LNCaP clone FGC (cell line): ENCODE results near the gene MAGI1.

Experiments
- DNase-seq: peaks from one replicate; pipeline ENCODE4 v3.0.0-alpha.2; 2011; ENCODE audit warnings: low read depth
- H3K4me3 ChIP-seq: 2 replicates; pipeline ENCODE4 v1.5.1; 2011; ENCODE audit warnings: mild to moderate bottlenecking, low read depth, low read length, control low read depth
- TF ChIP-seq, protein P1 (sequence below): IDR thresholded peaks from 2 replicates; pipeline ENCODE4 v1.5.1; 2012; ENCODE audit warnings: mild to moderate bottlenecking; ENCODE audit not compliant: control insufficient read depth, insufficient read depth; ENCODE audit errors: extremely low read depth

MAGI1 gene

DNA sequence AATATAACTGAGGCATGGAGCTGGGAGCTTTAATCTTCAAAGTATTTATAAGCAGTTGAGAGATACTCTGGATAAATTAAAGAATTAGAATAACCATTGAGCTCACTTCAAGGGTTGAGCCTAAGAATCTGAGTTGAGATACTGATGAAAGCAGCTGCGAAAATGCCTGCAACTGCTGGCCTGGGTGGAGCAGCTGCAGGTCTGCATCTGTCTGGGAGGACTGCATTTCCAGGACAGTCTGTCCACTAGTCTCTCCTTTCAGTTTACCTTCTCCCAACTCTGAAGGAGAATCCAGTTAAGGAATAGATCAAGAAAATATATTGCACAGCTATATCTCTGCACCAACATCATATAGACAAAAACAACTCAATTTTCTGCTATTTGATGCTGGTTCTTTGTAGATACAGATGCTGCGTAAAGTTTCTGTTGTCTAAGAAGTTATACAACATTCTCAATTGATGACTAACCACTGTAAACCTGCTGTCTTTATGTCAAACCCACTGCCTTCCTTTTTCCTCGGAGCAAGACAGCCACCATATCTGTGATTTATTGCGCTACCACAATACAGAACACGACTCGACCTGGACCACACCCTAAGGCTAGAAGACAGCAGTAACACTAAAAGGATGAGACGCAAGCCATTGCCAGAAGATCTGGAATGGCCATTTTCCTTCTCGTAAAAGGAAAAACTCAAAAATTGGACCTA lies 245.1 kb downstream of the MAGI1 start:
- TF ChIP-seq, protein P1, sequence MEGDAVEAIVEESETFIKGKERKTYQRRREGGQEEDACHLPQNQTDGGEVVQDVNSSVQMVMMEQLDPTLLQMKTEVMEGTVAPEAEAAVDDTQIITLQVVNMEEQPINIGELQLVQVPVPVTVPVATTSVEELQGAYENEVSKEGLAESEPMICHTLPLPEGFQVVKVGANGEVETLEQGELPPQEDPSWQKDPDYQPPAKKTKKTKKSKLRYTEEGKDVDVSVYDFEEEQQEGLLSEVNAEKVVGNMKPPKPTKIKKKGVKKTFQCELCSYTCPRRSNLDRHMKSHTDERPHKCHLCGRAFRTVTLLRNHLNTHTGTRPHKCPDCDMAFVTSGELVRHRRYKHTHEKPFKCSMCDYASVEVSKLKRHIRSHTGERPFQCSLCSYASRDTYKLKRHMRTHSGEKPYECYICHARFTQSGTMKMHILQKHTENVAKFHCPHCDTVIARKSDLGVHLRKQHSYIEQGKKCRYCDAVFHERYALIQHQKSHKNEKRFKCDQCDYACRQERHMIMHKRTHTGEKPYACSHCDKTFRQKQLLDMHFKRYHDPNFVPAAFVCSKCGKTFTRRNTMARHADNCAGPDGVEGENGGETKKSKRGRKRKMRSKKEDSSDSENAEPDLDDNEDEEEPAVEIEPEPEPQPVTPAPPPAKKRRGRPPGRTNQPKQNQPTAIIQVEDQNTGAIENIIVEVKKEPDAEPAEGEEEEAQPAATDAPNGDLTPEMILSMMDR: no peak
- no peak overlapping the region for H3K4me3 ChIP-seq
- DNase-seq: no peak

DNA sequence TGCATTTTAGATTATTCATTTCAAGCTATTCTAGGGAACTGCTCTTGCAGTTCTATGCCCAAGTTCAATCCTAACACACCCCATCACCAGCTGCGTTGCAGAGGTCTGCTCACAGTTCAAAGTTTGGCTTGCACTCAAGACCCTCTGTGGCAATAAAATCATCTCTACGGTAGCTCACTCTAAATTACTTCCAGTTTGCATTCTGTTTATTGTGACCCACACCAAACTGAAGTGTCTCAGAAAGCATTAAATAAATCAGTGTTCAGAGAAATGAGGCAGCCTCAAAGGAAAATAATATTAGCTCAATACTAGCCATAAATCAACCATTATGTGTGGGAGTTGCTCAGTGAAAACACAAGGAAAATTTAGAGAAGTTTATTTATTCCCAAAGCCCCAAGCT lies 250.3 kb downstream of the MAGI1 start:
- H3K4me3 ChIP-seq: no peak overlapping the region
- DNase-seq: no peak
- TF ChIP-seq, protein P1: no peak

DNA sequence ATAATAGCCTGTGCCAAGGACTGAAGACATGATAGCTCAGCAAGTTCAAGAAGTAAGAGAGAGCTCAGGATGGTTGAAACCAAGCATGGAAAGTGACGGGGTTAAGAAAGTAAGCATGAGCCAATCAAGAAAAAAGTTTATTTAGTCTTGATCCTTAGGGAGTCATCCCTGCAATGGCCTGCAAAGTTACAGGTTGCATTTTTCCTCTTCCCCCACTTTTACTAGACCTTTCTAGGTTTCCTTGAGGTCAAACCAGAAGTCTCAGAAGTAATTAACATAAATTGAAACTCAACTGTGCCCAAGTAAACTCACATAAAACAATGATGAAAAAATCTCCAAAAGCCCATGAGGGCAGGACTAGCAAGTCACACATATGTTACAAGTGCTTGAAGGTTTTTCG lies 250.9 kb downstream of the MAGI1 start:
- no peak for DNase-seq
- H3K4me3 ChIP-seq: no peak overlapping the region
- TF ChIP-seq, protein P1: no peak

DNA sequence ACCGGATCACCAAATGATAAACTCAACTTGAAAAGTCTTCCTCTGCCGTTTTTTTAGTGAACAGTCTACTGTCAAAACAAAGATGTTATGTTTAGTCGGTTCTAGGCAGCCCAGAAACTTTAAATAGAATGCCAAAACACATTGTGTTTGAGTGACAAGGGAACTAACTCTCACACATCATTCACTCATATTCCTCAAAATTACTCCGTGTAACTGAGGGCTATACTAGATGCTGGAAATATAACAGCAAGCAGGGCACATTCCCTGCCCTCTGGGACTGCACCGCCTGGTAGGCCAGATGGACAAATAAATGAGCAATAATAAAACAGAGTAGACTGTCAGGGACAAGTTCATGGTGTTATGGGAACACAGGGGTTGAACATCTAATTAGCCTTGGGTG lies 251.4 kb downstream of the MAGI1 start:
- no peak overlapping the region for H3K4me3 ChIP-seq
- TF ChIP-seq, protein P1: no peak
- DNase-seq: no peak

DNA sequence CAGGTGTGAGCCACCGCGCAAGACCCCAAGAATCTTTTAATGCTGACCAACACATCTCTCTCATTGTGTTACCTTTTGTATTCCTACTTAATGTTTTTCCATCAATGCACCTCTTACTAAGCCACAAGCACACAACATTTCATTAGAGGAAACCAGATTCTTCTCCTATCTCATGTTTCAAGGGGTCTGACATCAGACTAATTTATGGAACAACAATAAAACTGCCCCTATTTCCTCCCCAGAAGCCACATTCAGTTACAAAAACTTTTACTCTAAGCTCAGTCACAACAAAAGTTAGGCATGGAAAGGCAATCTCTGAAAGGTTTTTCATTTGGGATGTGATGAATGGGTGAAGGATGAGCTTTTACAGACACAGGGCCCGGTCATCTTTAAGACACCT lies 251.8 kb downstream of the MAGI1 start:
- DNase-seq: no peak
- TF ChIP-seq, protein P1: no peak
- no peak overlapping the region for H3K4me3 ChIP-seq

DNA sequence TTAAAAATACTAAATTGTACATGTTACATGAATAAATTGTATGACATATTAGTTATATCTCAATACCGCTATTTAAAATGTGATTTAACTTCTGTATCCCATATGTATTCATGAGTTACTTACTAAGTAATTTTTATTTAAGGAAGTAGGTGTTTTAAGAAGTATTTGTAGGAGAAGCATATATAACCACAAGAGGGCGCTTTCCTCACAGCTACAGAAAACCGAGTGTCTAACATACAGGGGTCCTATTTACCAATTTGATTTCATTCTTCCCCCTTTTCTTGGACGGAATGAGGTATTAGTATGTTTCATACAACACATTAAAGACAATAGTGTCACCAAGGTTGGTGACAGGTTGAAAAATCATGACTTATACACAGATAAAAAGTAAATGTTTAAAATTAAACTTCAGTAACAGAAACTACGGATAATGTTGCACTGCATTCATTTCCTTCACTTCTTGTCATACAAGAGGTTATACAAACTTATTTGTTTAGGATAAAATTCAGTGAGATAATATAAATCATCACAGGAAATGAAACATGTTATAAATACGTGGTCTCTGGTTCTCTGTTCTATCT lies 253.6 kb downstream of the MAGI1 start:
- DNase-seq: peak; percentile 35
- TF ChIP-seq, protein P1: peak; percentile 54
- H3K4me3 ChIP-seq: no peak overlapping the region

DNA sequence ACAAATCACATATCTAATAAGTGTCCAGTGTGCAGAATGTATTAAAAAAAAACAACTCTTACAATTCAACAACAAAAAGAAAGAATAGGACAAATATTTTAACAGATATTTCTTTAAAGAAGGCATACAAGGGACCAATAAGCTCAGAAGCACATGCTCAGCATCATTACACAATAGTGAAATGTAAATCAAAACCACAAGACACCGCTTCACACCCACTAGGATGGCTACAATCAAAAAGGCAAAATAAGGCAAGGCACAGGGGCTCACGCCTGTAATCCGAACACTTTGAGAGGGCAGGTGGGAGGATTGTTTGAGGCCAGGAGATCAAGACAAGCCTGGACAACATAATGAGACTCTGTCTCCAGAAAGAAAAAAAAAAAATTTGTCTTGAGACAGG lies 255.6 kb downstream of the MAGI1 start:
- TF ChIP-seq, protein P1: no peak
- DNase-seq: no peak

More for the DNA sequence above, 255.6 kb downstream of the MAGI1 start:
- H3K4me3 ChIP-seq: no peak overlapping the region
